ENCODE measurements around the gene MAEA.
"Not testable (repeated sequence)": the region's sequence is repeated elsewhere in the genome, so short reads cannot be mapped to it uniquely, and the experiment has no call there.

MAEA gene

DNA sequence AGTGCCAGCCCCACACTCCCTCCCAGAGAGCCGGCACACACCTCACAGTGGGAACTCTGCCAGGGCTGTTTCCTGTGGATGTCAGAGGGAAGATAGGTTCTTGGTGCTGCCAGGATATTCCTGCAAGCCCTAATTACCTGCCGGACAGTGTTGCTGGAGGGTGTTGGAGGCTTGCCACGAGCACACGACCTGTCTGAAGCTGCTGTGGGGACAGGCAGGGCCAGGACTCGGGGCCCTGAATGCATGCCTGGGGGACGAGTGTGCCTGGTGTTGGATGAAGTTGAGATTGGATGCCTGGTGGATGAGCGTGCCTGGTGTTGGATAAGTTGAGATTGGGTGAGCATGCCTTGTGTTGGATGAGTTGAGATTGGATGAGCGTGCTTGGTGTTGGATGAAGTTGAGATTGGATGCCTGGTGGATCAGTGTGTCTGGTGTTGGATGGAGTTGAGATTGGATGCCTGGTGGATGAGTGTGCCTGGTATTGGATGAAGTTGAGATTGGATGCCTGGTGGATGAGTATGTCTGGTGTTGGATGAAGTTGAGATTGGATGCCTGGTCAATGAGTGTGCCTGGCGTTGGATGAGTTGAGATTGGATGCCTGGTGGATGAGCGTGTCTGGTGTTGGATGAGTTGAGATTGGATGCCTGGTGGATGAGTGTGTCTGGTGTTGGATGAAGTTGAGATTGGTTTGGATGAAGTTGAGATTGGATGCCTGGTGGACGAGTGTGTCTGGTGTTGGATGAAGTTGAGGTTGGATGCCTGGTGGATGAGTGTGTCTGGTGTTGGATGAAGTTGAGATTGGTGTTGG, 34.1 kb downstream of the MAEA start:
- no peak overlapping the region for H3K4me3 ChIP-seq (ENCODE audit: low read depth, low read length)
- TF ChIP-seq, protein P1, sequence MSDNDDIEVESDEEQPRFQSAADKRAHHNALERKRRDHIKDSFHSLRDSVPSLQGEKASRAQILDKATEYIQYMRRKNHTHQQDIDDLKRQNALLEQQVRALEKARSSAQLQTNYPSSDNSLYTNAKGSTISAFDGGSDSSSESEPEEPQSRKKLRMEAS (IDR thresholded peaks at IDR 0.05; ENCODE audit: low read depth, low read length) = no peak
- TF ChIP-seq POLR2A (IDR thresholded peaks at IDR 0.05; ENCODE audit: extremely low read depth, insufficient read length) (no peak), MYC (IDR thresholded peaks at IDR 0.05; ENCODE audit: low read depth, low read length) (no peak), CTCF (IDR thresholded peaks at IDR 0.05; ENCODE audit: low read depth, low read length) (no peak)
- no peak for DNase-seq (ENCODE audit: low read depth)

GRCh38 chr4:1324443-1325175, 34.9 kb downstream of the MAEA start:
- H3K4me3 ChIP-seq (ENCODE audit: low read depth, low read length); DNase-seq (ENCODE audit: low read depth): not testable (repeated sequence)

GRCh38 chr4:1325176-1325480, 35.4 kb downstream of the MAEA start:
- TF ChIP-seq, protein P1 (IDR thresholded peaks at IDR 0.05; ENCODE audit: low read depth, low read length) = no peak
- TF ChIP-seq POLR2A (IDR thresholded peaks at IDR 0.05; ENCODE audit: extremely low read depth, insufficient read length) = no peak
- TF ChIP-seq CTCF (IDR thresholded peaks at IDR 0.05; ENCODE audit: low read depth, low read length) = no peak
- no peak for TF ChIP-seq MYC (IDR thresholded peaks at IDR 0.05; ENCODE audit: low read depth, low read length)
- no peak overlapping the region for H3K4me3 ChIP-seq (ENCODE audit: low read depth, low read length)
- no peak for DNase-seq (ENCODE audit: low read depth)

DNA sequence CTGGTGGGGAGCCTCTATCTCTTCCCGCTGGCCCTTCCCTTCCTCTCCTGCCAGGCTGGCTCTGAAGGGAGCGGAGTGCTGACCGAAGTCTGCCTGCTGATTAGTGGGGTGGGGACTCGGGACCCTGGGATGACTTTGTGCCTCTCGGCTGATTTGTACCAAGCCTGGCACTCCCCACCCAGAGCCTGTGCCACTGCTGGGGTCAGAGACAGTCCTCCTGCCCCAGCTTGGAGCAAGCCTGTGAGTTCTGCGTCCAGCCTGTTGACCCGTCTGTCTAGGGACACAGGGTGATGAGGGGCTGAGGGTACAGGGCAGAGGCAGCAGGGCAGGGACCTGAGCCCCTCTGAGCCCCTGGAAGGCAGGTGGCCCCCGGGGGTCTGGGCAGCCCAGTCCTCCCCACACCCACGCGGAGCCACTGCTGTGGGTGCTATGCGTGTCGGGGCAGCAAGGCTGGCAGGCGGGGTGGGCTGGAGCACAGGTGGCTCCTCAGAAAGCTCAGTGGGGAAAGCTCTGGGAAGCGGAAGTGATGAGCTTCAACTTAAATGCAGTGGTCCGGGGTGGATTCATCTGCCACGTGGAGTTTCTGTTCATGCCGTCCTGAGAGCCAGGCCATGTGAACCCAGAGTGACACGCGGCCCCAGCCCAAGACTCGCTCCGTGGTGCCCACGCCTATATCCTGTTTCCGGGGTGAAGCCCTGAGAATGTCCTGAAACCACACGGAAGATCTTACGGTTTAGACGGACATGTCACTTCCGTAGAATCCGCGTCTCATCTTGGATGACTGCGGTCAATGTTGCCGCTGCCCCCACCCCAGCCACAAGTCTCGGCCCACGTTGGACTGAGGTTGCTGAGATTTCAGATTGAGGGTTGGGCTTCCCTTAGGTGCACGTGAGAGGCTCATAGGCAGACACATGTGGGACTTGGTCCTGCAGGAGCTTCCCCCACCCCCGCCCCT, 36.3 kb downstream of the MAEA start:
- no peak for DNase-seq (ENCODE audit: low read depth)
- H3K4me3 ChIP-seq (ENCODE audit: low read depth, low read length) = no peak overlapping the region
- no peak for TF ChIP-seq POLR2A (IDR thresholded peaks at IDR 0.05; ENCODE audit: extremely low read depth, insufficient read length)
- no peak for TF ChIP-seq MYC (IDR thresholded peaks at IDR 0.05; ENCODE audit: low read depth, low read length)
- TF ChIP-seq, protein P1 (IDR thresholded peaks at IDR 0.05; ENCODE audit: low read depth, low read length) = no peak
- TF ChIP-seq CTCF (IDR thresholded peaks at IDR 0.05; ENCODE audit: low read depth, low read length) = no peak

DNA sequence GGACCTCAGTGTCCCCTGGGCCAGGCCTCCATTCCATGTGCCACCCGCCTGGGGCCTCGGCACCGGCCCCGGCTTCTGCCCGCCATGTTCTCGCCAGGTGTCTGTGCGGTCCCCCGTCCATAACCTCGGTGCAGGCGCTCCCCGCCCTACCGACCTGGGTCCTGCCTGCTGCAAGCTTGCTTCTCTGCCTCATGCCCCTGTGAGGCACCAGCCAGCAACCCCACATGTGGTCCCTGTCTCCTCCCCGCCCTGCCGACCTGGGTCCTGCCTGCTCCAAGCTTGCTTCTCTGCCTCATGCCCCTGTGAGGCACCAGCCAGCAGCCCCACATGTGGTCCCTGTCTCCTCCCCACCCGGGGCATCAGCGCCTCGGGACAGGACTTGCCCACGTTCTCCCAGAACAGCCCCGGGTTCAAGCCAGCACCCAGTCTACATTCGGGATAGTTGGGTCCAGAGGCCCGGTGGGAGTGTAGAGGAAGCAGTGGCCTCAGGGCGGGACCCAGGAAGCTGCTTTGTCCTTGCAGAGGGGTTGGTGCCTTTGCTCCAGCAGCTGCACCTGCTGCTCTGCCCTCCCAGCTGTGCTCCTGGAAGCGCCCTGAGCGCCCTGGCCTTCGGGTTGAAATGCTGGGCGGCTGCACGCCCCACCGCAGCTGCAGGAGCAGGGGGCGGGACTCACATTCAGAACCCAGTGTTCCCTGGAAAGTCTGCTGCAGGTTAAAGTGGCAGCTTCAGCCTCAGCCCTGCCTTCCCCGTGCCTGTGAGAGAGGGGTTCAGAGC, 37.2 kb downstream of the MAEA start:
- DNase-seq (ENCODE audit: low read depth) = no peak
- TF ChIP-seq CTCF (IDR thresholded peaks at IDR 0.05; ENCODE audit: low read depth, low read length) (no peak), MYC (IDR thresholded peaks at IDR 0.05; ENCODE audit: low read depth, low read length) (no peak), POLR2A (IDR thresholded peaks at IDR 0.05; ENCODE audit: extremely low read depth, insufficient read length) (no peak)
- TF ChIP-seq, protein P1 (IDR thresholded peaks at IDR 0.05; ENCODE audit: low read depth, low read length) = no peak
- no peak overlapping the region for H3K4me3 ChIP-seq (ENCODE audit: low read depth, low read length)

All from NB4 (cell line).